ENCODE results near the gene BFSP1. TPM values are rescaled to one million over a fixed set of nuclear protein-coding genes. Genes with fewer than 3 reads are reported as not detected.

The BFSP1 gene
- total RNA-seq, 1 experiment from 2014 or later: 3.9 TPM

GRCh38 chr20:17444091-17444490 is 87.1 kb downstream of the BFSP1 start:
- intact Hi-C loops (cut with micrococcal nuclease): no loop called here
- Mint-ChIP-seq H3K4me1 (ENCODE audit: insufficient read depth, unreplicated experiment) (no peaks in the 10 kb centered on the region), H3K36me3 (ENCODE audit: insufficient read depth, unreplicated experiment) (no peaks in the 10 kb centered on the region), H3K27ac (ENCODE audit: low read depth, unreplicated experiment) (no peak overlapping the region), H3K9me3 (ENCODE audit: unreplicated experiment) (no peaks in the 10 kb centered on the region), H3K27me3 (ENCODE audit: insufficient read depth, unreplicated experiment) (peaks cover 68% of the 10 kb centered on the region), H3K4me3 (ENCODE audit: unreplicated experiment) (no peak overlapping the region)
- POLR2A ChIA-PET: no interaction called here
- TF ChIP-seq, protein P1, sequence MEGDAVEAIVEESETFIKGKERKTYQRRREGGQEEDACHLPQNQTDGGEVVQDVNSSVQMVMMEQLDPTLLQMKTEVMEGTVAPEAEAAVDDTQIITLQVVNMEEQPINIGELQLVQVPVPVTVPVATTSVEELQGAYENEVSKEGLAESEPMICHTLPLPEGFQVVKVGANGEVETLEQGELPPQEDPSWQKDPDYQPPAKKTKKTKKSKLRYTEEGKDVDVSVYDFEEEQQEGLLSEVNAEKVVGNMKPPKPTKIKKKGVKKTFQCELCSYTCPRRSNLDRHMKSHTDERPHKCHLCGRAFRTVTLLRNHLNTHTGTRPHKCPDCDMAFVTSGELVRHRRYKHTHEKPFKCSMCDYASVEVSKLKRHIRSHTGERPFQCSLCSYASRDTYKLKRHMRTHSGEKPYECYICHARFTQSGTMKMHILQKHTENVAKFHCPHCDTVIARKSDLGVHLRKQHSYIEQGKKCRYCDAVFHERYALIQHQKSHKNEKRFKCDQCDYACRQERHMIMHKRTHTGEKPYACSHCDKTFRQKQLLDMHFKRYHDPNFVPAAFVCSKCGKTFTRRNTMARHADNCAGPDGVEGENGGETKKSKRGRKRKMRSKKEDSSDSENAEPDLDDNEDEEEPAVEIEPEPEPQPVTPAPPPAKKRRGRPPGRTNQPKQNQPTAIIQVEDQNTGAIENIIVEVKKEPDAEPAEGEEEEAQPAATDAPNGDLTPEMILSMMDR (IDR thresholded peaks at IDR 0.05; ENCODE audit: unreplicated experiment): no peak
- CTCF ChIA-PET: interaction anchor here (0.6 kb wide), 1 partner anchor 667 kb away, joined by 4 read pairs; no protein-coding TSS in a partner anchor
- BruUV-seq (replicated peaks): no TSS peak
- DNase-seq (ENCODE audit: unreplicated experiment): no peak

Other genes with a start within 250 kb of the BFSP1 start
- gene DSTN, start 38.7 kb upstream of the BFSP1 start, total RNA-seq (2022): 217 and 280 TPM in 2 replicates
- gene RRBP1, start 150.9 kb upstream of the BFSP1 start, total RNA-seq (2022): 203 and 244 TPM in 2 replicates
- gene BANF2, start 168.6 kb upstream of the BFSP1 start, total RNA-seq (2022): not detected in 2 replicates

Data from MCF 10A (cell line).